Heart right ventricle (tissue), 16 donors: ENCODE measurements around the gene ACTRT2. TPM values are rescaled to one million over a fixed set of nuclear protein-coding genes. Genes with fewer than 3 reads are reported as not detected.

Experiments
- ATAC-seq, 8 donors: fragments of 200-7000 bp; cut with Tn5 transposase; one replicate each; pipeline ENCODE4 v1.9.1; 2020; ENCODE audit warnings: mild to moderate bottlenecking in 8 of 8, moderate library complexity in 8 of 8, moderate number of reproducible peaks in 1 of 8
- DNase-seq, 2 donors: peaks; one replicate each; pipeline ENCODE4 v3.0.0-alpha.2; 2020
- H3K27ac ChIP-seq, 10 donors: fragments of 200-600 bp; sonication (generic) in 2 of 10; one replicate each; pipeline versions ENCODE4 v1.5.0 to v1.8.0; 2020 to 2022; ENCODE audit warnings: mild to moderate bottlenecking in 3 of 10
- H3K27me3 ChIP-seq, 7 donors: fragments of 200-600 bp; one replicate each; pipeline ENCODE4 v1.8.0; 2021 to 2022; ENCODE audit warnings: mild to moderate bottlenecking in 2 of 7
- H3K36me3 ChIP-seq, 9 donors: fragments of 200-600 bp; sonication (generic) in 1 of 9; one replicate each; pipeline versions ENCODE4 v1.5.0 to v1.8.0; 2020 to 2022; ENCODE audit warnings: mild to moderate bottlenecking in 2 of 9
- H3K4me1 ChIP-seq, 9 donors: fragments of 200-600 bp; sonication (generic) in 1 of 9; one replicate each; pipeline versions ENCODE4 v1.5.0 to v1.8.0; 2020 to 2022; ENCODE audit warnings: mild to moderate bottlenecking in 4 of 9
- H3K4me3 ChIP-seq, 10 donors: fragments of 200-600 bp; sonication (generic) in 2 of 10; one replicate each; pipeline versions ENCODE4 v1.5.0 to v1.8.0; 2020 to 2022; ENCODE audit warnings: mild to moderate bottlenecking in 7 of 10, moderate library complexity in 2 of 10
- H3K9me3 ChIP-seq, 11 donors: fragments of 200-600 bp in 10 of 11; sonication (generic) in 2 of 11; one replicate each; pipeline versions ENCODE4 v1.5.0 to v1.8.0; 2013 to 2022; ENCODE audit warnings: mild to moderate bottlenecking in 2 of 11, control low read depth in 1 of 11, moderate library complexity in 1 of 11
- CTCF ChIP-seq, 9 donors: fragments of 200-600 bp; sonication (generic) in 2 of 9; IDR thresholded peaks; one replicate each; pipeline versions ENCODE4 v1.5.0 to v1.8.0; 2021 to 2022; ENCODE audit warnings: antibody characterized with exemption in 9 of 9, mild to moderate bottlenecking in 5 of 9, moderate library complexity in 1 of 9
- WGBS, 2 donors: extraction: QIAGEN DNeasy Blood & Tissue Kit; methylation state at CpG; one replicate each; pipeline ENCODE4 v1.1.7; 2013; ENCODE audit warnings: inconsistent platforms in 1 of 2; 5-methylcytosine and 5-hydroxymethylcytosine counted together
- intact Hi-C, 10 donors: fragments of 100-400 bp; cut with DNase I; formaldehyde crosslinking; loops; one replicate each; pipeline versions ENCODE4 v1.11.1 to v1.14.2; 2022
- polyA plus RNA-seq, 2 donors: library from polyadenylated mRNA; stranded (reverse); fragments of 200-250 nt; gene quantifications; one replicate each; pipeline ENCODE4 v1.2.3, GENCODE V29; 2013
- total RNA-seq, 10 donors: library from RNA; stranded (reverse); fragmentation: NEBNext Ultra II Directional in 3 of 10; extraction: Animal tissue kit (Norgen Biotek cat#: 25700) in 3 of 10; gene quantifications; one replicate each; pipeline versions ENCODE4 v1.2.1 to v1.2.4, GENCODE V29; 2021 to 2023
- donor health status: Arrhythmogenic right ventricular cardiomyopathy.
- donor health status: ischemic (EF 13 %, LVEDD 7.1; RV severe dilation, severe dysfunction).
- donor health status: healthy with polysubstance abuse.
- donor health status: DM: no; HTN: yes; CAD: no.
- donor health status: DM: no; HTN: no; CAD: no.
- donor health status: ischemic (EF 25% LVEDD 6.9; RV normal size, moderate dysfunction).
- donor health status: ischemic (EF 25% LVEDD 5.7; RV mildly dilated, moderate dysfunction).
- donor health status: healthy.
- donor health status: DM: yes; HTN: yes; CAD: no.
- donor health status: Ischemic cardiomyopathy.
- donor health status: ischemic (EF 35%, LVEDD 5.7; RV mildly dilated, moderate dysfunction).
- donor health status: nonischemic (EF 11% LVEDD 7.7; RV severe dilation, severe dysfunction).
- donor health status: DM: yes; HTN: yes; CAD: no.
- donor health status: PGD.
- donor health status: ischemic (EF 29% LVEDD 5.4; RV normal size, mild dysfunction).
- donor health status: nonischemic (EF 23%, LVEDD 6.1; RV moderate dilation, normal function).

Gene ACTRT2
- total and polyA plus RNA-seq, 12 donors, result not detected

DNA sequence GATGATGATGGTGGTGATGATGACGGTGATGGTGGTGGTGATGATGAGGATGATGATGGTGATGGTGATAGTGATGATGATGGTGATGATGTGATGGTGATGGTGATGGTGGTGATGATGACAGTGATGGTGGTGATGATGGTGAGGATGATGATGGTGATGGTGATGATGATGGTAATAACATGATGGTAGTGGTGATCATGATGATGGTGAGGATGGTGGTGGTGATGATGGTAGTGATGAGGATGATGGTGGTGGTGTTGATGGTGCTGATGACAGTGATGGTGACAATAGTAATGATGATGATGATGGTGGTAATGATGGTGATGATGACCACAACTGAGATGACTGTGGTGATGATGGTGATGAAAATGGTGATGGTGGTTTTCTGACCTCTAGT is 4.9 kb downstream of the ACTRT2 start:
- Histone ChIP-seq H3K4me1 (no peaks in the 10 kb centered on the region), H3K9me3 (no peaks in the 10 kb centered on the region), H3K27ac (no peak overlapping the region), H3K36me3 (no peaks in the 10 kb centered on the region), H3K4me3 (no peak overlapping the region), H3K27me3 (peaks cover 3 to 42% (median 30%) of the 10 kb centered on the region in 7 donors)
- no peak for ATAC-seq
- TF ChIP-seq CTCF (IDR thresholded peaks at IDR 0.05), result no peak
- DNase-seq, result no peak
- WGBS, 2 donors, result 95 to 96% methylated on average over 1 of the region's 1 CpG
- intact Hi-C loops, result no loop called here

GRCh38 chr1:3026581-3027391 is 5.5 kb downstream of the ACTRT2 start:
- Histone ChIP-seq H3K36me3 (no peaks in the 10 kb centered on the region), H3K4me3 (no peak overlapping the region), H3K4me1 (no peaks in the 10 kb centered on the region), H3K27me3 (peaks cover 3 to 46% (median 30%) of the 10 kb centered on the region in 7 donors), H3K9me3 (no peaks in the 10 kb centered on the region), H3K27ac (no peak overlapping the region)
- intact Hi-C loops, result no loop called here
- 78 to 86% methylated on average over 11 of the region's 11 CpGs for WGBS, 2 donors
- ATAC-seq, result no peak
- no peak for DNase-seq
- TF ChIP-seq CTCF (IDR thresholded peaks at IDR 0.05), result no peak

DNA sequence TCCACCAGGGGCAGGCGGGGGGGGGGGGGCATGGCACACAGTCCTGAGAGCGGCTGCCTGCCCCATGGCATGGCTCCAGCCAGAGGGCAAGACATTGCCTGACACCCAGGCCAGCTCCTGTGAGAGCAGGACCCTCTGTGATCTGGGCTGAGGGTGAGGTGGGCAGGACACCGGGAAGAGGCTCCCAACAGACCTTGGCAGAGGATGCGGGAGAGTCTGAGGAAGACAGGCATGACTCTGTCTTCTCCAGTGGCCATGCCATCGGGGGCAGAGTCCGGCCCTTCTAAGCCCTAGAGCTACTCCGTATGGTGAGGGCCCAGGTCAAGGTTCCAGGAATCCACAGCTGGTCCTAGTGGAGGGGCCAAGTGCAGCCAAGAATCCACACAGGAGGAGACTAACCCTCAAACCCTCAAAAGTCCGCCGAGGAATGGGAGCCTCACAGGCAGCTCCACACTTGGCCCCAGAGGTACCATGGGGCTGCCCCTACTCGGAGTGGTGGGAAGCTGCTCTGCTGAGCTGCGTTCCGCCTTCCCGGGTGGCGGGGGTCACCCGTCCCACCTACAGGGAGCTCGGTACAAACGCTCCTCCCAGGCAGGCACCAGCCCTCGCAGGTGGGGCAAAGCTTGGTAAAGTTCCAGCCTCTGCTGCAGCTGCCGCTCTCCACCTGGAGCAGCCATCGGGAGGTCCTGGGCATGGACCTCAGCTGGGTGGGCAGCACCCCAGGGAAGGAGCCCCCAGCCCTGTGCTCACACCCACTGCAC is 6.5 kb downstream of the ACTRT2 start:
- Histone ChIP-seq H3K27me3 (peaks cover 3 to 55% (median 31%) of the 10 kb centered on the region in 7 donors), H3K36me3 (no peaks in the 10 kb centered on the region), H3K4me1 (no peaks in the 10 kb centered on the region), H3K9me3 (no peaks in the 10 kb centered on the region), H3K4me3 (no peak overlapping the region), H3K27ac (no peak overlapping the region)
- no peak for DNase-seq
- intact Hi-C loops, result no loop called here
- ATAC-seq, result no peak
- WGBS, 2 donors, result 89 to 91% methylated on average over 20 of the region's 20 CpGs
- no peak for TF ChIP-seq CTCF (IDR thresholded peaks at IDR 0.05)

DNA sequence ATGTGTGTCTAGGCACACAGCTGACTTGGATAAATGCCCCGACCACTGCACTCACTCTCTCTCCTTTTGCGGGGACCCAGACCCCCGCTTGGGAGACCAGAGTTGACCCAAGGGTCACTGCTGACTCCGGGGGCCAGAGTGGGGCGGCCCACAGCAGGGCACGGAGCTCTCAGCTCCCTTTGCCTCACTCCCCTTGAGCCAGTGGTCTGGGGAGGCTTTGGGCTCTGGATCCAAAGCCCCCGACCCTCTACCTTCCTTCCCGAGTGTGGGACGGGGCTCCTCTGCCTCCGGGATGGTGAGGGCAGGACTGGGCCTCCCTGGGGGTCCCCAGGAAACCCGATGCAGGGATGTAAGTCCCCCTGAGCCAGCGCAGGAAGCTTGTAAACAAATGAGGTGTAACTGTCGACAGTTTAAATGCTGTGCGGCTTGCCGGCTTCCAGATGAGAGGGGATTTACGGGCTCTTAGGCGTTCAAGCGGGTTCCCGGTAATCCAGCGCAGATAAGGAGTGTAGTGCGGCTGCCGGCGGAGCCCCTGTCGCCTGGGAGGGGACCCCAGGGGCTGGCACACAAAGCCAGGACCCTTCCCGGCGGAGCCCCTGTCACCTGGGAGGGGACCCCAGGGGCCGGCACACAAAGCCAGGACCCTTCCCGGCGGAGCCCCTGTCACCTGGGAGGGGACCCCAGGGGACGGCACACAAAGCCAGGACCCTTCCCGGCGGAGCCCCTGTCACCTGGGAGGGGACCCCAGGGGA is 7.4 kb downstream of the ACTRT2 start:
- Histone ChIP-seq H3K27ac (no peak overlapping the region), H3K4me3 (no peak overlapping the region), H3K36me3 (no peaks in the 10 kb centered on the region), H3K27me3 (peaks cover 3 to 59% (median 34%) of the 10 kb centered on the region in 7 donors), H3K9me3 (no peaks in the 10 kb centered on the region), H3K4me1 (no peaks in the 10 kb centered on the region)
- ATAC-seq, result no peak
- no peak for TF ChIP-seq CTCF (IDR thresholded peaks at IDR 0.05)
- intact Hi-C loops, result no loop called here
- no peak for DNase-seq
- WGBS, 2 donors, result 41 to 43% methylated on average over 32 of the region's 32 CpGs
